GM12878 (cell line): ENCODE data around the gene DUS1L. TPM values are rescaled to one million over a fixed set of nuclear protein-coding genes. Genes with fewer than 3 reads are reported as not detected.

Experiments used
- ASH2L ChIP-seq: fragments of 300-600, 200-600 bp; sonication (generic); IDR thresholded peaks from 2 replicates; pipeline ENCODE4 v1.6.1; 2017; ENCODE audit warnings: low read depth, mild to moderate bottlenecking, borderline replicate concordance
- ATF3 ChIP-seq: IDR thresholded peaks from 2 replicates; pipeline ENCODE4 v1.6.1; 2011; ENCODE audit warnings: low read depth, mild to moderate bottlenecking, low read length, moderate library complexity, borderline replicate concordance; ENCODE audit errors: extremely low read depth
- BCLAF1 ChIP-seq: fragments of 450-650 bp; IDR thresholded peaks from 2 replicates; pipeline ENCODE4 v1.6.1; 2017; ENCODE audit warnings: antibody characterized with exemption, mild to moderate bottlenecking, moderate library complexity
- E4F1 ChIP-seq: fragments of 450-650 bp; IDR thresholded peaks from 2 replicates; pipeline ENCODE4 v1.6.1; 2018; ENCODE audit warnings: borderline replicate concordance, mild to moderate bottlenecking; ENCODE audit not compliant: partially characterized antibody
- ELK1 ChIP-seq: IDR thresholded peaks from 2 replicates; pipeline ENCODE4 v1.6.1; 2012; ENCODE audit warnings: low read depth, low read length, improper control_type of control experiment
- EP300 ChIP-seq, 2 experiments: fragments of 150-350 bp in 1 of 2; IDR thresholded peaks; 2 replicates each; pipeline ENCODE4 v1.6.1; 2011 to 2012; ENCODE audit warnings: low read depth in 2 of 2, low read length in 2 of 2, borderline replicate concordance in 1 of 2, improper control_type of control experiment in 1 of 2, inconsistent platforms in 1 of 2; ENCODE audit not compliant: control insufficient read depth in 1 of 2
- LARP7 ChIP-seq: fragments of 450-650 bp; IDR thresholded peaks from 2 replicates; pipeline ENCODE4 v1.6.1; 2017; ENCODE audit warnings: mild to moderate bottlenecking
- MXI1 ChIP-seq: fragments of 150-350 bp; IDR thresholded peaks from 2 replicates; pipeline ENCODE4 v1.6.1; 2011; ENCODE audit warnings: low read depth, mild to moderate bottlenecking, inconsistent platforms, low read length, improper control_type of control experiment
- RELA ChIP-seq: fragments of 450-650 bp; IDR thresholded peaks from 2 replicates; pipeline ENCODE4 v1.8.0; 2014; ENCODE audit warnings: borderline replicate concordance; ENCODE audit not compliant: partially characterized antibody
- RFX5 ChIP-seq: IDR thresholded peaks from 2 replicates; pipeline ENCODE4 v1.6.1; 2011; ENCODE audit warnings: low read depth, low read length, improper control_type of control experiment
- SMARCA5 ChIP-seq: fragments of 450-650 bp; IDR thresholded peaks from 2 replicates; pipeline ENCODE4 v1.6.1; 2017; ENCODE audit warnings: mild to moderate bottlenecking
- ZBED1 ChIP-seq: IDR thresholded peaks from 2 replicates; pipeline ENCODE4 v1.6.1; 2016; ENCODE audit warnings: borderline replicate concordance
- polyA plus RNA-seq, 11 experiments: library from polyadenylated mRNA; depleted of rRNA in 4 of 11; unstranded in 6 of 11; stranded (reverse) in 5 of 11; fragments of >200 nt; fragmentation: Nextera tagmentation in 4 of 11; fragmentation: Illumina TruSeq in 1 of 11; extraction: Ambion mirVana in 4 of 11; extraction: Trizol in 1 of 11; gene quantifications; 1 replicate in 1 of 11; 2 replicates in 10 of 11; pipeline versions ENCODE4 v1.2.1 to v1.2.3, GENCODE V29; 2011 to 2016; ENCODE audit warnings: inconsistent platforms in 2 of 11, missing spikeins in 2 of 11, low read depth in 1 of 11
- total RNA-seq, 4 experiments: library from RNA; depleted of rRNA in 3 of 4; stranded (reverse); fragments of >200 nt in 3 of 4; fragmentation: Illumina TruSeq in 1 of 4; extraction: Trizol in 1 of 4; gene quantifications; 2 replicates each; pipeline versions ENCODE4 v1.2.1 to v1.2.3, GENCODE V29; 2013 to 2021

DUS1L gene
- total and polyA plus RNA-seq, 10 of the 15 experiments (the other 5 are each of a cell fraction or from before 2014, with no cell fraction given) = 6.1 to 157 (median 44.5) TPM

- no peak for TF ChIP-seq ELK1
- TF ChIP-seq EP300 (IDR thresholded peaks at IDR 0.05; ENCODE audit: borderline replicate concordance in 1 of 2, control insufficient read depth in 1 of 2, low read depth in 2 of 2, low read length in 2 of 2) = no peak
- 0 out of 2 replicates have a peak, but pooled peaks have one; percentile 47 for TF ChIP-seq BCLAF1
- TF ChIP-seq RELA = no peak
- TF ChIP-seq RFX5 = no peak
- TF ChIP-seq LARP7 = peak; percentile 32
- no peak for TF ChIP-seq ATF3
- TF ChIP-seq SMARCA5 = no peak
- no peak for TF ChIP-seq ZBED1
- TF ChIP-seq E4F1 = no peak
- no peak for TF ChIP-seq ASH2L
- no peak for TF ChIP-seq MXI1
- TF ChIP-seq, all 136 proteins: peak for 11
These were observed 32.2 kb upstream of the DUS1L start (continued) for GRCh38 chr17:82097919-82098168.
